ENCODE results near the gene SPATA31D4.

DNA sequence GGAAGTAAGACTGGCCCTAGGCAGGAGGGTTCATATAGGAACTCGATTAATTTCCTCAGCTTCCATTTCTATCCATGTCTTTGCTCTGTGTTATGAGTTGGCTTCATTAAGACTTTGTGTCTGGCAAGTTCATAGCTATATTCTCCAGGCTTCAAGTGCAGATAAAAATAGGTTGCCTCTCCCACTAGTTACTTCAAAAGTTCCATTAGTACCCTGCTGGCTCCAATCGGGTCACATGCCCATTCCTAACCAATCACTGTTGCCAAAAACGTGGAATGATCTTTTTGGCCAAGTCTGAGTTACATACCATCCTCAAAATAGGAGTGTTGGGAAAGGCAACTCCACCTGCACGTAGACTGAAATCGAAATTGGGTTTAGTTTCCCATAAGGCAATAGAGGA lies 46.5 kb downstream of the SPATA31D4 start:
- TF ChIP-seq TAF1 (IDR thresholded peaks at IDR 0.05; ENCODE audit: borderline replicate concordance, low read depth, low read length) (no peak), POLR2A (IDR thresholded peaks at IDR 0.05; ENCODE audit: low read depth, low read length) (no peak)

Data from GM12892 (cell line).